ENCODE data around the gene ASPSCR1. TPM values are rescaled to one million over a fixed set of nuclear protein-coding genes. Genes with fewer than 3 reads are reported as not detected.

Gene ASPSCR1
- total and polyA plus RNA-seq, 10 of the 15 experiments (the other 5 are each of a cell fraction or from before 2014, with no cell fraction given), result 1.5 to 48.4 (median 25.4) TPM

DNA sequence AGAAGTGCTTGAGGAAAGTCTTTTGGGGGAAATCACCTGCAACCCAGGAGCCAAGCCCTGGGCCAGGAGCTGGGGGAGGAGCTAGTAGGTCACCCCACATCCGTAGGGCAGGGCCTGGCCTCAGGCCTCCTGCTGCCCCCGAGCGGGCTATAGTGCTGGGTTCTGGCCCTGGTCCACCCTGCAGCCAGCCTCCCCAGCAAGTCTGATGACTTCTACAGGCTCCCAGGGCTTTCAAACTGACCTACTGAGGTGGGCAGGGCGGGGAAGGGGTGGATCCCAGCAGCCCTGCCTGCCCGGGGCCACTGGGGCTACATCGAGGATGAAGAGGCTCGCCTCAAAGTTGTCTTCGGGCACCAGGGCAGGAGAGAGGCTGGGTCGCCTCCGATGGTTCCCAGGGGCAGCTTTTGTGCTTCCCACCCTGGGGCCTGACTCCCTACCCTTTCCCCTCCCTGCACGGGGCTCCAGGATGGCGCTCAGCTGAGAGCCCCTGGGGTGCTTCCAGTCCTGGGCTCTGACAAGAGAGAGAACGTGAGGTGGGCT lies 40.3 kb downstream of the ASPSCR1 start:
- H3K4me2 ChIP-seq (ENCODE audit: control insufficient read depth, insufficient read depth), result no peak overlapping the region
- intact Hi-C loops (cut with micrococcal nuclease; ENCODE audit: unreplicated experiment), result no loop called here
- H3K36me3 ChIP-seq (ENCODE audit: control insufficient read depth in 2 of 2, insufficient read depth in 2 of 2, low read length in 1 of 2), result no peaks in the 10 kb centered on the region; a peak in 2 of 4 replicates
- no peak overlapping the region for H3K27ac ChIP-seq (ENCODE audit: control insufficient read depth, insufficient read depth)
- DNase-seq (ENCODE audit: low read depth, low spot score), result no peak
- peaks cover 21% of the 10 kb centered on the region for H3K79me2 ChIP-seq (ENCODE audit: control insufficient read depth, insufficient read depth, low read length)
- H3K9ac ChIP-seq (ENCODE audit: control insufficient read depth, insufficient read depth, low read length), result no peak overlapping the region
- no peak for ATAC-seq
- TF ChIP-seq FOXM1 (IDR thresholded peaks at IDR 0.05; ENCODE audit: low read depth, low read length) (no peak), POLR2A (IDR thresholded peaks at IDR 0.05; ENCODE audit: low read depth, low read length) (peak; percentile 51; the same call in 1 of the 2 replicates)
- SMC1A ChIA-PET (ENCODE audit: uncharacterized antibody, unreplicated experiment), result no interaction called here
- in situ Hi-C loops (cut with MboI), result no loop called here
- CTCF ChIA-PET, result interaction anchor here (1.9 kb wide), 1 partner anchor 58 kb away, joined by 7 read pairs; no protein-coding TSS in a partner anchor
- no peak overlapping the region for H2AFZ ChIP-seq (ENCODE audit: control insufficient read depth, low read depth, low read length)
- RAD21 ChIA-PET (ENCODE audit: unreplicated experiment), result interaction anchor here (1.8 kb wide), 1 partner anchor 58 kb away, joined by 6 read pairs; no protein-coding TSS in a partner anchor
- peaks cover 6% of the 10 kb centered on the region for H3K4me1 ChIP-seq (ENCODE audit: control insufficient read depth, insufficient read depth, low read length)
- no peaks in the 10 kb centered on the region for H3K9me3 ChIP-seq (replicated peaks; ENCODE audit: control insufficient read depth, insufficient read depth, low read length)
- POLR2A ChIA-PET, result no interaction called here
- BruUV-seq (replicated peaks), result no TSS peak
- FAIRE-seq, result no peak
- H3K4me3 ChIP-seq, result no peak overlapping the region
- no peaks in the 10 kb centered on the region for H3K27me3 ChIP-seq (replicated peaks in 1 of 2; ENCODE audit: control insufficient read depth in 2 of 2, insufficient read depth in 2 of 2, low read length in 1 of 2)
- 95% methylated on average over 13 of the region's 13 CpGs for WGBS (ENCODE audit: insufficient coverage, insufficient replicate concordance, low lambda C conversion rate, missing lambda C conversion rate)
- no peaks in the 10 kb centered on the region for H4K20me1 ChIP-seq (ENCODE audit: control insufficient read depth, insufficient read depth)

DNA sequence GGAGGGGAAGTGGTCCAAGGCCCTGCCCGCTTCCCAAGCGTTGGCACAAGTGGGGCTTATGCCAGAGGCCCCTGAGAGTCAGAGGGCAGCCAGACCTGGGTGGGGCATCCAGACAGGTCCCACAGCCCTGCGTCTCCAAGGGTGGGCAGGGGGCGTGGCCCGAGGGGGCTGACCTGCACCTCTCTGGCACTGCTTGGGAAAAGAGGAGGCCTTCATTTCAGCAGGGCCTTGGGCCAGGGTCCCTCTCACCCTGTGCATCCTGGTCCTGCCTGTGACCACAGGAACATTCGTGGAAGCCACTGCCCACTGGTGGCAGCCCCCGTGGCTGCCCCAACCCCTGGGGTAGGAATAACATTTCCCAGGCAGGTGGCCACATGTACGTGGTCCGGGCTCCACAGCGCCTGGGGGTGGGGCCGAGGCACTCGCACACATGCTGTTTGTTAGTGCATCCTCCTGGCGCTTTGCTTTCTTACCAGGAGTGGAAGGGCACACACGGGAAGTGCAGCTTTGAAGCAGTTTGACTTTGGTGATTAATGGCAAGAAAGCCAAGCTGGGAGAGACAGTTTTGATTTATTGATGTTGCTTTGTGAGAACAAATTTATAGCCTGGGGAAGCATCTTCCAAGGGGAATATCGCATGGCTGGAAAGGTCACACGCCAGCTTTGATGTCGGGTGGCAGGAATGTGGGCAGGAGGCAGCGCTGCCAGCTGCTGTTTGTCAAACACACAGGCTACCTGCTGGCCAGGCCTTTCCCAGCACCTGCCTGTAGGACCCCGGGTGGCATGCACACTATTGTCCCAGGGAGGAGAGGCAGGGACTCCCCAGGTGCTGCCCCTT lies 40.9 kb downstream of the ASPSCR1 start:
- no peak overlapping the region for H3K4me2 ChIP-seq (ENCODE audit: control insufficient read depth, insufficient read depth)
- no peak for FAIRE-seq
- in situ Hi-C loops (cut with MboI), result no loop called here
- peaks cover 6% of the 10 kb centered on the region for H3K4me1 ChIP-seq (ENCODE audit: control insufficient read depth, insufficient read depth, low read length)
- no peak for ATAC-seq
- TF ChIP-seq, protein P1, sequence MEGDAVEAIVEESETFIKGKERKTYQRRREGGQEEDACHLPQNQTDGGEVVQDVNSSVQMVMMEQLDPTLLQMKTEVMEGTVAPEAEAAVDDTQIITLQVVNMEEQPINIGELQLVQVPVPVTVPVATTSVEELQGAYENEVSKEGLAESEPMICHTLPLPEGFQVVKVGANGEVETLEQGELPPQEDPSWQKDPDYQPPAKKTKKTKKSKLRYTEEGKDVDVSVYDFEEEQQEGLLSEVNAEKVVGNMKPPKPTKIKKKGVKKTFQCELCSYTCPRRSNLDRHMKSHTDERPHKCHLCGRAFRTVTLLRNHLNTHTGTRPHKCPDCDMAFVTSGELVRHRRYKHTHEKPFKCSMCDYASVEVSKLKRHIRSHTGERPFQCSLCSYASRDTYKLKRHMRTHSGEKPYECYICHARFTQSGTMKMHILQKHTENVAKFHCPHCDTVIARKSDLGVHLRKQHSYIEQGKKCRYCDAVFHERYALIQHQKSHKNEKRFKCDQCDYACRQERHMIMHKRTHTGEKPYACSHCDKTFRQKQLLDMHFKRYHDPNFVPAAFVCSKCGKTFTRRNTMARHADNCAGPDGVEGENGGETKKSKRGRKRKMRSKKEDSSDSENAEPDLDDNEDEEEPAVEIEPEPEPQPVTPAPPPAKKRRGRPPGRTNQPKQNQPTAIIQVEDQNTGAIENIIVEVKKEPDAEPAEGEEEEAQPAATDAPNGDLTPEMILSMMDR (IDR thresholded peaks at IDR 0.05 in 2 of 3, conservative IDR thresholded peaks at IDR 0.05 in 1 of 3; ENCODE audit: control insufficient read depth in 2 of 3, extremely low read depth in 1 of 3, insufficient read depth in 1 of 3, low read depth in 3 of 3, low read length in 3 of 3), result 0 out of 6 replicates have a peak, but pooled peaks of 1 of the 3 experiments have one; percentile 5
- no peak for TF ChIP-seq NFYA (IDR thresholded peaks at IDR 0.05; ENCODE audit: borderline replicate concordance, low read depth, low read length)
- TF ChIP-seq POLR2AphosphoS5 (IDR thresholded peaks at IDR 0.05; ENCODE audit: low read length), result no peak
- peaks cover 21% of the 10 kb centered on the region for H3K79me2 ChIP-seq (ENCODE audit: control insufficient read depth, insufficient read depth, low read length)
- intact Hi-C loops (cut with micrococcal nuclease; ENCODE audit: unreplicated experiment), result no loop called here
- H3K27ac ChIP-seq (ENCODE audit: control insufficient read depth, insufficient read depth), result no peak overlapping the region
- SMC1A ChIA-PET (ENCODE audit: uncharacterized antibody, unreplicated experiment), result no interaction called here
- 69% methylated on average over 19 of the region's 19 CpGs for WGBS (ENCODE audit: insufficient coverage, insufficient replicate concordance, low lambda C conversion rate, missing lambda C conversion rate)
- H3K4me3 ChIP-seq, result no peak overlapping the region
- CTCF ChIA-PET, result interaction anchor here (1.0 to 1.9 kb wide), 2 partner anchors 59 to 168 kb away, joined by 3 to 7 read pairs; no protein-coding TSS in a partner anchor
- POLR2A ChIA-PET, result no interaction called here
- no peak overlapping the region for H3K9ac ChIP-seq (ENCODE audit: control insufficient read depth, insufficient read depth, low read length)
- RAD21 ChIA-PET (ENCODE audit: unreplicated experiment), result interaction anchor here (0.8 kb wide), 1 partner anchor 59 kb away, joined by 3 read pairs; no protein-coding TSS in a partner anchor
- no peaks in the 10 kb centered on the region for H4K20me1 ChIP-seq (ENCODE audit: control insufficient read depth, insufficient read depth)
- H3K36me3 ChIP-seq (ENCODE audit: control insufficient read depth in 2 of 2, insufficient read depth in 2 of 2, low read length in 1 of 2), result no peaks in the 10 kb centered on the region; a peak in 2 of 4 replicates
- no peaks in the 10 kb centered on the region for H3K9me3 ChIP-seq (replicated peaks; ENCODE audit: control insufficient read depth, insufficient read depth, low read length)
- BruUV-seq (replicated peaks), result no TSS peak
- H2AFZ ChIP-seq (ENCODE audit: control insufficient read depth, low read depth, low read length), result no peak overlapping the region
- DNase-seq (ENCODE audit: low read depth, low spot score), result no peak
- no peaks in the 10 kb centered on the region for H3K27me3 ChIP-seq (replicated peaks in 1 of 2; ENCODE audit: control insufficient read depth in 2 of 2, insufficient read depth in 2 of 2, low read length in 1 of 2)
